GM23248 (cell line): ENCODE data around the gene LRRC45. TPM values are rescaled to one million over a fixed set of nuclear protein-coding genes. Genes with fewer than 3 reads are reported as not detected.
A peak's percentile ranks its signal among the peaks of the same experiment; 100 is the strongest.

Source experiments
- DNase-seq: peaks from one replicate; pipeline ENCODE4 v3.0.0-alpha.2; 2015
- H2AFZ ChIP-seq: fragments of 200-600 bp; sonication (generic); 2 replicates; pipeline ENCODE4 v1.6.1; 2016; ENCODE audit warnings: antibody characterized with exemption
- H3F3A ChIP-seq: fragments of 200-600 bp; sonication (generic); 2 replicates; pipeline ENCODE4 v1.6.1; 2016; ENCODE audit warnings: mild to moderate bottlenecking, antibody characterized with exemption, mixed run types; ENCODE audit not compliant: insufficient read depth
- H3K27ac ChIP-seq: fragments of 200-600 bp; sonication (generic); 2 replicates; pipeline ENCODE4 v1.5.1; 2016; ENCODE audit warnings: mild to moderate bottlenecking
- H3K27me3 ChIP-seq: fragments of 200-600 bp; sonication (generic); replicated peaks from 2 replicates; pipeline ENCODE4 v1.6.1; 2016; ENCODE audit warnings: mild to moderate bottlenecking; ENCODE audit not compliant: insufficient read depth
- H3K36me3 ChIP-seq: fragments of 200-600 bp; sonication (generic); 2 replicates; pipeline ENCODE4 v1.6.1; 2016; ENCODE audit warnings: low read depth, mild to moderate bottlenecking
- H3K4me1 ChIP-seq: fragments of 200-600 bp; sonication (generic); 2 replicates; pipeline ENCODE4 v1.6.1; 2016; ENCODE audit warnings: mild to moderate bottlenecking; ENCODE audit not compliant: insufficient read depth
- H3K4me2 ChIP-seq: fragments of 200-600 bp; sonication (generic); one replicate; pipeline ENCODE4 v1.6.1; 2016; ENCODE audit warnings: mild to moderate bottlenecking; ENCODE audit not compliant: unreplicated experiment
- H3K4me3 ChIP-seq: fragments of 200-600 bp; sonication (generic); 2 replicates; pipeline ENCODE4 v1.5.1; 2016; ENCODE audit warnings: mild to moderate bottlenecking
- H3K79me2 ChIP-seq: fragments of 200-600 bp; sonication (generic); 2 replicates; pipeline ENCODE4 v1.6.1; 2016; ENCODE audit warnings: mild to moderate bottlenecking; ENCODE audit not compliant: insufficient read depth
- H3K9ac ChIP-seq: fragments of 200-600 bp; sonication (generic); 2 replicates; pipeline ENCODE4 v1.6.1; 2016; ENCODE audit warnings: mild to moderate bottlenecking
- H3K9me2 ChIP-seq: fragments of 200-600 bp; sonication (generic); 2 replicates; pipeline ENCODE4 v1.6.1; 2016; ENCODE audit warnings: mixed run types, mild to moderate bottlenecking, moderate library complexity; ENCODE audit not compliant: insufficient read depth
- H3K9me3 ChIP-seq: fragments of 200-600 bp; sonication (generic); one replicate; pipeline ENCODE4 v1.6.1; 2017; ENCODE audit warnings: low read depth
- H4K20me1 ChIP-seq: fragments of 200-600 bp; sonication (generic); 2 replicates; pipeline ENCODE4 v1.6.0; 2016; ENCODE audit not compliant: insufficient read depth
- EZH2 ChIP-seq: fragments of 200-600 bp; sonication (generic); IDR thresholded peaks from 2 replicates; pipeline ENCODE4 v1.6.1; 2018; ENCODE audit warnings: antibody characterized with exemption, mild to moderate bottlenecking; ENCODE audit not compliant: insufficient read depth, poor library complexity, severe bottlenecking
- EZH2phosphoT487 ChIP-seq: fragments of 200-600 bp; sonication (generic); IDR thresholded peaks from 2 replicates; pipeline ENCODE4 v1.6.1; 2018; ENCODE audit warnings: antibody characterized with exemption, moderate library complexity, mild to moderate bottlenecking, low read depth; ENCODE audit not compliant: insufficient read depth
- WGBS, 2 experiments: methylation state at CpG; one replicate each; pipeline ENCODE4 v1.1.6; 2015 to 2017; ENCODE audit warnings: low lambda C conversion rate in 2 of 2, low coverage in 1 of 2; ENCODE audit errors: missing lambda C conversion rate in 2 of 2; 5-methylcytosine and 5-hydroxymethylcytosine counted together
- in situ Hi-C: fragments of 300-500 bp; cut with MboI; formaldehyde crosslinking; loops from 2 replicates; pipeline ENCODE4 v1.15.0; 2020
- polyA plus RNA-seq: library from polyadenylated mRNA; unstranded; fragments of >200 nt; fragmentation: Nextera tagmentation; extraction: Ambion mirVana; gene quantifications from 2 replicates; pipeline ENCODE4 v1.2.1, GENCODE V29; 2016
- total RNA-seq: library from RNA; depleted of rRNA; stranded (reverse); fragments of >200 nt; shearing (Covaris generic); gene quantifications from 2 replicates; pipeline ENCODE4 v1.2.3, GENCODE V29; 2014

Gene LRRC45
- total and polyA plus RNA-seq, 2 experiments from 2014 or later: 4.5 to 14.8 TPM

DNA sequence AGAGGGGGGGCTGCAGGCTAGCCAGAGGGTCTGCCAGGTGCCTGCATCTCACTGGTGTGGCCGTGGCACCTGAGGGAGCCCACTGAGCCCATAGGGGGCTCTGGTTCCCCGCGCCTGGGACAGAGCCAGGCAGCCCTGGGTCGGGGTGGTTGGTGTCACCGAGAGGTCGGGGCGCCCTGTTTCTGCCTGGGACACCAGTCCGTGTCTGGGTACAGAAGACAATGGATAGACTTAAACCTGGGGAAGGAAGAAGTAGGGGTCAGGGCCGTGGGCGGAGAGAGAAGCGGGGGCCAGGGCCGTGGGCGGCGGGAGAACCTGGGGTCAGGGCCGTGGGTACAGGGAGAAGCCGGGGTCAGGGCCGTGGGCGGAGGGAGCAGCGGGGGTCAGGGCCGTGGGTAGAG lies 25.5 kb downstream of the LRRC45 start:
- no peak overlapping the region for H3K4me3 ChIP-seq
- no peaks in the 10 kb centered on the region for H4K20me1 ChIP-seq
- H3K36me3 ChIP-seq: no peaks in the 10 kb centered on the region
- no peak overlapping the region for H3K4me2 ChIP-seq
- no peak overlapping the region for H3K27ac ChIP-seq
- peaks cover 26% of the 10 kb centered on the region for H3K79me2 ChIP-seq
- H3F3A ChIP-seq: no peaks in the 10 kb centered on the region
- H3K27me3 ChIP-seq: no peaks in the 10 kb centered on the region
- no peak overlapping the region for H3K9ac ChIP-seq
- WGBS, 2 experiments: 85 to 90% methylated on average over 8 to 19 of the region's 20 CpGs
- H2AFZ ChIP-seq: no peak overlapping the region
- in situ Hi-C loops: no loop called here
- no peak for DNase-seq
- peaks cover 6% of the 10 kb centered on the region for H3K4me1 ChIP-seq
- TF ChIP-seq EZH2phosphoT487 (no peak), EZH2 (no peak)
- H3K9me3 ChIP-seq: no peaks in the 10 kb centered on the region
- H3K9me2 ChIP-seq: no peaks in the 10 kb centered on the region

GRCh38 chr17:82049106-82049505 lies 26.0 kb downstream of the LRRC45 start:
- Histone ChIP-seq H3K79me2 (peaks cover 31% of the 10 kb centered on the region), H2AFZ (no peak overlapping the region), H3K36me3 (no peaks in the 10 kb centered on the region), H4K20me1 (no peaks in the 10 kb centered on the region), H3K27me3 (no peaks in the 10 kb centered on the region), H3K4me3 (no peak overlapping the region), H3K9me3 (no peaks in the 10 kb centered on the region), H3K9me2 (no peaks in the 10 kb centered on the region), H3K4me1 (peaks cover 6% of the 10 kb centered on the region), H3K27ac (no peak overlapping the region), H3F3A (no peaks in the 10 kb centered on the region), H3K4me2 (no peak overlapping the region), H3K9ac (no peak overlapping the region)
- peak; percentile 31 for DNase-seq
- in situ Hi-C loops: no loop called here
- 65 to 70% methylated on average over 8 of the region's 8 CpGs for WGBS, 2 experiments
- TF ChIP-seq EZH2phosphoT487: no peak
- TF ChIP-seq EZH2: no peak

- no peak overlapping the region for H3K27ac ChIP-seq
- no peak overlapping the region for H3K9ac ChIP-seq
- no peaks in the 10 kb centered on the region for H3K9me2 ChIP-seq
- H3K27me3 ChIP-seq: no peaks in the 10 kb centered on the region
- H3K4me1 ChIP-seq: peaks cover 6% of the 10 kb centered on the region
- no peaks in the 10 kb centered on the region for H3K9me3 ChIP-seq
- H4K20me1 ChIP-seq: no peaks in the 10 kb centered on the region
- H3K79me2 ChIP-seq: peaks cover 33% of the 10 kb centered on the region
- H3K36me3 ChIP-seq: no peaks in the 10 kb centered on the region
- WGBS, 2 experiments: 92 to 94% methylated on average over 8 to 16 of the region's 16 CpGs
- H3K4me2 ChIP-seq: no peak overlapping the region
- DNase-seq: no peak
- H2AFZ ChIP-seq: no peak overlapping the region
- no peak overlapping the region for H3K4me3 ChIP-seq
- H3F3A ChIP-seq: no peaks in the 10 kb centered on the region
- in situ Hi-C loops: no loop called here
- TF ChIP-seq EZH2phosphoT487 (no peak), EZH2 (no peak)
These were observed 26.4 kb downstream of the LRRC45 start for GRCh38 chr17:82049521-82049971.

DNA sequence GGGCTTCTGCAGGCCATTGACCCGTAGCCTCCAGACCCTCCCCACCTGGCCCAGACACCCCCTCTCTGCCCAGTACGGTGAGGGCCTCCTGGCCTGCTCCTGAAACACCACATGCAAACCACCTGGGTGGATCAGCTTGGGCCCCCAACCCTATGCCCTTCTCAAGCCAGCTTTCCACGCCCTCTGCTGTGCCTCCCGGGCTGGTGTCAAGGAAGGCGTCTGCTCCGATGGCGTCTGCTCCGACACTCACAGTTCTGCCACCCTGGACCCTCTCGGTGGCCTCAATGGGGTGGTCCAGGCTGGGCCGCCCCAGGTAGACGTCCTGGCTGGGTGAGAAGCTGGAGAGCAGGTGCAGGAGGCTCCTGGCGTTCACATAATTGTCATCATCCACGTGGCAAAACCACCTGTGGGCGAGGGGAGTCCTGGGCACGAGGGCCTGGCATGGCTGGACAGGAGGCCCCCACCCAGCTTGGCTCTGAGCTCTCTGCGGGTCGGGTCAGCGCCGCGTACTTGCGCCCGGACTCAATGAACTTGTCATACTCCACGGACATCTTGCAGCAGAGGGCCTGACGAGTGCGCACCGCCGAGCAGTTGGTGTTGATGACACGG lies 27.2 kb downstream of the LRRC45 start:
- Histone ChIP-seq H3K36me3 (no peaks in the 10 kb centered on the region), H3K4me1 (peaks cover 6% of the 10 kb centered on the region), H3F3A (no peaks in the 10 kb centered on the region), H3K9me3 (no peaks in the 10 kb centered on the region), H4K20me1 (no peaks in the 10 kb centered on the region), H3K4me2 (peak overlapping the region; percentile 65), H2AFZ (no peak overlapping the region), H3K79me2 (peaks cover 33% of the 10 kb centered on the region), H3K27me3 (no peaks in the 10 kb centered on the region), H3K27ac (no peak overlapping the region), H3K9me2 (no peaks in the 10 kb centered on the region), H3K9ac (peak overlapping the region; percentile 86), H3K4me3 (peak overlapping the region; percentile 98)
- in situ Hi-C loops: no loop called here
- DNase-seq: no peak
- WGBS, 2 experiments: 86% methylated on average over 28 of the region's 28 CpGs
- TF ChIP-seq EZH2 (no peak), EZH2phosphoT487 (no peak)
